ENCODE measurements around the gene TEK.

DNA sequence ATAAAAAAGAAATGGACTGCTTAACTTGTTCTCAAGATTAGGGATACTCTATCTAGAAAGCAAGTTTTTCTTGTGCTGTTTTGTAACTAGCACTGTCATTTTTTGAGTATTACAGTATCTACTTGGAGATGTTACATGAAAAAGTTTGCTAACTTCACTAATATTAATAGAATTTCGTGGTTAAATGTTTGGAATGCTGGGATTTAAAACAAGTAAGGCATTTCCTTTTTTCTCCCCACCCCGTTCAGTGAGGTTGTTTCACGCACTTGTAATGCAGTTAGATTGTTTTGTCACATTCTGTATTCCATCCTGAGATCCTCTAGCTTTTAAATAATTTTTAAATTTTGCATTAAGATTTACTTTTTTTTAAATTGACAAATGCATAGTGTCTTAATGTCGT lies 20.0 kb upstream of the TEK start:
- TF ChIP-seq POLR2A (IDR thresholded peaks at IDR 0.05; ENCODE audit: low read length) (no peak), GATA1 (IDR thresholded peaks at IDR 0.05; ENCODE audit: low read depth, low read length) (no peak)

Measured in erythroblast (primary cell).